ENCODE data around the gene SORT1.

- TF ChIP-seq GFI1 (CRISPR knock-in tag; IDR thresholded peaks at IDR 0.05; ENCODE audit: borderline replicate concordance) (no peak), STAT5B (CRISPR knock-in tag; IDR thresholded peaks at IDR 0.05) (no peak), ZNF577 (CRISPR knock-in tag; IDR thresholded peaks at IDR 0.05; ENCODE audit: borderline replicate concordance, low read depth) (no peak), MEF2D (CRISPR knock-in tag; IDR thresholded peaks at IDR 0.05) (no peak), ATF1 (CRISPR knock-in tag; IDR thresholded peaks at IDR 0.05) (no peak), CTCF (CRISPR knock-in tag; IDR thresholded peaks at IDR 0.05) (no peak), ASH2L (IDR thresholded peaks at IDR 0.05; ENCODE audit: insufficient read length, low read depth, low read length) (no peak), GABPB1 (CRISPR knock-in tag; IDR thresholded peaks at IDR 0.05) (no peak), POLR2A (IDR thresholded peaks at IDR 0.05; ENCODE audit: insufficient read depth in 1 of 2, low read depth in 2 of 2, low read length in 2 of 2) (no peak), HES4 (CRISPR knock-in tag; IDR thresholded peaks at IDR 0.05; ENCODE audit: borderline replicate concordance) (no peak), ARNTL (CRISPR knock-in tag; IDR thresholded peaks at IDR 0.05) (no peak), ZSCAN12 (CRISPR knock-in tag; IDR thresholded peaks at IDR 0.05) (no peak)
These were observed 126.9 kb downstream of the SORT1 start for GRCh38 chr1:109270623-109271317.
